Measurements from ENCODE around the gene INSYN2B. TPM values are rescaled to one million over a fixed set of nuclear protein-coding genes. Genes with fewer than 3 reads are reported as not detected.
A peak's percentile ranks its signal among the peaks of the same experiment; 100 is the strongest.

Gene INSYN2B
- total and polyA plus RNA-seq, 2 of the 4 experiments (the other 2 are of a cell fraction): 9.1 to 33.5 TPM

DNA sequence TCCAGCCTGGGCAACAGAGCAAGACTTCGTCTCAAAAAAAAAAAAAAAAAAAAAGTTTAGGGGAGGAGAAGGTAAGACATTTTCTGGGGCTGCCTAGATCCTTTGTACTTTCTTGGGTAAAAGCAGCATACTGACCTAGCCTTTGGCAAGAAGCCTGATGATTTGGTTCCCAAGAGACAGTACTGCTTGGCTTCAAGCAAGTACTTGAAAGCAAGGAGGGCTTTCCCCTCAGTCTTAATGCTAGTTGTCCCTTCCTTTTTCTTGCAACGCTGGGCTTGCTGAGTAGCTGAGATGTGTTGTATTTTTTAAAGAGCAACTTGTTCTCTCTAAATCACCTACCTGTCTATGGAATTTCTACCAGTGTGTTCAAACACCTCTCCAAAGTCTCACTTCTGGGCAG lies 76.2 kb downstream of the INSYN2B start:
- H4K5ac ChIP-seq (ENCODE audit: low read depth, low read length): no peak overlapping the region
- H3K4me2 ChIP-seq (ENCODE audit: low read depth, low read length): no peak overlapping the region
- H2AFZ ChIP-seq (replicated peaks; ENCODE audit: low read length, poor library complexity): no peak overlapping the region
- ChIA-PET POLR2A (ENCODE audit: unreplicated experiment) (no interaction called here), CTCF (interaction anchor here (1.0 kb wide), 1 partner anchor 9 kb away, joined by 3 read pairs; no protein-coding TSS in a partner anchor)
- no TSS peak for BruUV-seq (replicated peaks)
- ATAC-seq (ENCODE audit: low read depth) (no peak), DNase-seq (peak; percentile 31)
- no peak overlapping the region for H2BK15ac ChIP-seq (ENCODE audit: low read depth, low read length)
- H2AK9ac ChIP-seq (replicated peaks; ENCODE audit: low read depth, low read length, poor library complexity): no peak overlapping the region
- intact Hi-C loops (cut with micrococcal nuclease): no loop called here
- H2AK5ac ChIP-seq (ENCODE audit: low read depth, low read length): no peak overlapping the region
- no peaks in the 10 kb centered on the region for H3K27me3 ChIP-seq (ENCODE audit: control insufficient read depth, insufficient read depth, low read length)
- no peak overlapping the region for H3K14ac ChIP-seq (replicated peaks; ENCODE audit: low read depth, low read length)
- whole genome bisulfite sequencing, 2 experiments (ENCODE audit: extremely low coverage in 2 of 2, insufficient read length in 1 of 2): no CpG with 5 or more reads among the region's 2 CpGs
- H3K79me1 ChIP-seq (ENCODE audit: low read depth in 1 of 2, low read length in 2 of 2): peaks cover 8 to 15% of the 10 kb centered on the region in 2 experiments; a peak in 3 of 4 replicates
- H2BK5ac ChIP-seq (ENCODE audit: low read depth, low read length, poor library complexity, severe bottlenecking): no peak overlapping the region
- dilution Hi-C loops (cut with HindIII; ENCODE audit: low sequenced_read_pairs, unreplicated experiment): no loop called here
- no peak overlapping the region for H3K23ac ChIP-seq (ENCODE audit: low read depth, low read length)
- no peak overlapping the region for H4K91ac ChIP-seq (ENCODE audit: insufficient read depth, low read depth, low read length)
- no peaks in the 10 kb centered on the region for H3K9me3 ChIP-seq (ENCODE audit: control insufficient read depth, insufficient read depth, low read length)
- no peak overlapping the region for H3K18ac ChIP-seq (ENCODE audit: low read depth, low read length)
- no peak overlapping the region for H3K4me3 ChIP-seq (ENCODE audit: insufficient read depth, low read depth, low read length)
- H2BK120ac ChIP-seq (ENCODE audit: low read depth, low read length): no peak overlapping the region
- H3K36me3 ChIP-seq (ENCODE audit: control insufficient read depth, insufficient read depth, low read length): no peaks in the 10 kb centered on the region; the same call in 1 of the 2 replicates
- H3K56ac ChIP-seq (ENCODE audit: extremely low read depth, insufficient read depth, low read length): no peak overlapping the region
- H2BK20ac ChIP-seq (ENCODE audit: low read depth, low read length): no peak overlapping the region
- H3K4me1 ChIP-seq (ENCODE audit: control insufficient read depth, insufficient read depth, low read length): no peaks in the 10 kb centered on the region
- no peaks in the 10 kb centered on the region for H4K20me1 ChIP-seq (ENCODE audit: insufficient read depth, low read length)
- H3K4ac ChIP-seq (ENCODE audit: low read depth, low read length): no peak overlapping the region
- in situ Hi-C loops (cut with MboI; ENCODE audit: low sequenced_read_pairs): no loop called here
- H3K9ac ChIP-seq (ENCODE audit: low read depth, low read length): no peak overlapping the region
- TF ChIP-seq, protein P1, sequence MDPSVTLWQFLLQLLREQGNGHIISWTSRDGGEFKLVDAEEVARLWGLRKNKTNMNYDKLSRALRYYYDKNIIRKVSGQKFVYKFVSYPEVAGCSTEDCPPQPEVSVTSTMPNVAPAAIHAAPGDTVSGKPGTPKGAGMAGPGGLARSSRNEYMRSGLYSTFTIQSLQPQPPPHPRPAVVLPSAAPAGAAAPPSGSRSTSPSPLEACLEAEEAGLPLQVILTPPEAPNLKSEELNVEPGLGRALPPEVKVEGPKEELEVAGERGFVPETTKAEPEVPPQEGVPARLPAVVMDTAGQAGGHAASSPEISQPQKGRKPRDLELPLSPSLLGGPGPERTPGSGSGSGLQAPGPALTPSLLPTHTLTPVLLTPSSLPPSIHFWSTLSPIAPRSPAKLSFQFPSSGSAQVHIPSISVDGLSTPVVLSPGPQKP (IDR thresholded peaks at IDR 0.05; ENCODE audit: borderline replicate concordance, low read depth, low read length): no peak
- TF ChIP-seq MAFK (IDR thresholded peaks at IDR 0.05; ENCODE audit: low read depth, low read length) (no peak), SMC3 (IDR thresholded peaks at IDR 0.05; ENCODE audit: low read depth, low read length) (no peak), CEBPB (IDR thresholded peaks at IDR 0.05; ENCODE audit: low read depth, low read length) (no peak), RFX5 (IDR thresholded peaks at IDR 0.05; ENCODE audit: low read depth, low read length) (no peak), MXI1 (IDR thresholded peaks at IDR 0.05; ENCODE audit: borderline replicate concordance, low read depth, low read length) (no peak), POLR2A (IDR thresholded peaks at IDR 0.05; ENCODE audit: low read depth, low read length) (no peak), RAD21 (IDR thresholded peaks at IDR 0.05; ENCODE audit: low read length) (no peak), RCOR1 (IDR thresholded peaks at IDR 0.05; ENCODE audit: insufficient replicate concordance, low read length) (no peak), CHD1 (IDR thresholded peaks at IDR 0.05; ENCODE audit: low read depth, low read length) (no peak), FOS (IDR thresholded peaks at IDR 0.05; ENCODE audit: low read depth, low read length) (no peak)
- TF ChIP-seq, protein P2, sequence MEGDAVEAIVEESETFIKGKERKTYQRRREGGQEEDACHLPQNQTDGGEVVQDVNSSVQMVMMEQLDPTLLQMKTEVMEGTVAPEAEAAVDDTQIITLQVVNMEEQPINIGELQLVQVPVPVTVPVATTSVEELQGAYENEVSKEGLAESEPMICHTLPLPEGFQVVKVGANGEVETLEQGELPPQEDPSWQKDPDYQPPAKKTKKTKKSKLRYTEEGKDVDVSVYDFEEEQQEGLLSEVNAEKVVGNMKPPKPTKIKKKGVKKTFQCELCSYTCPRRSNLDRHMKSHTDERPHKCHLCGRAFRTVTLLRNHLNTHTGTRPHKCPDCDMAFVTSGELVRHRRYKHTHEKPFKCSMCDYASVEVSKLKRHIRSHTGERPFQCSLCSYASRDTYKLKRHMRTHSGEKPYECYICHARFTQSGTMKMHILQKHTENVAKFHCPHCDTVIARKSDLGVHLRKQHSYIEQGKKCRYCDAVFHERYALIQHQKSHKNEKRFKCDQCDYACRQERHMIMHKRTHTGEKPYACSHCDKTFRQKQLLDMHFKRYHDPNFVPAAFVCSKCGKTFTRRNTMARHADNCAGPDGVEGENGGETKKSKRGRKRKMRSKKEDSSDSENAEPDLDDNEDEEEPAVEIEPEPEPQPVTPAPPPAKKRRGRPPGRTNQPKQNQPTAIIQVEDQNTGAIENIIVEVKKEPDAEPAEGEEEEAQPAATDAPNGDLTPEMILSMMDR (conservative IDR thresholded peaks at IDR 0.05; ENCODE audit: low read depth, low read length): no peak
- TF ChIP-seq, protein P3, sequence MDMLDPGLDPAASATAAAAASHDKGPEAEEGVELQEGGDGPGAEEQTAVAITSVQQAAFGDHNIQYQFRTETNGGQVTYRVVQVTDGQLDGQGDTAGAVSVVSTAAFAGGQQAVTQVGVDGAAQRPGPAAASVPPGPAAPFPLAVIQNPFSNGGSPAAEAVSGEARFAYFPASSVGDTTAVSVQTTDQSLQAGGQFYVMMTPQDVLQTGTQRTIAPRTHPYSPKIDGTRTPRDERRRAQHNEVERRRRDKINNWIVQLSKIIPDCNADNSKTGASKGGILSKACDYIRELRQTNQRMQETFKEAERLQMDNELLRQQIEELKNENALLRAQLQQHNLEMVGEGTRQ (IDR thresholded peaks at IDR 0.05; ENCODE audit: low read depth, low read length): no peak
- peaks cover 2% of the 10 kb centered on the region; the same call in 1 of the 2 replicates for H3K9me1 ChIP-seq (ENCODE audit: insufficient read depth, low read length)
- H4K8ac ChIP-seq (ENCODE audit: low read depth in 2 of 2, low read length in 2 of 2): no peak overlapping the region
- no peak overlapping the region for H3K27ac ChIP-seq (ENCODE audit: insufficient read depth, low read length)
